DMS 273 treated with DMSO at 0.1 percent for 48 hours (cell line): ENCODE data around the gene CRYBG3.
"Not testable (repeated sequence)": the region's sequence is repeated elsewhere in the genome, so short reads cannot be mapped to it uniquely, and the experiment has no call there.

Source experiments
- DNase-seq: peaks from one replicate; lab custom pipeline; 2025; lab: John Stamatoyannopoulos, UW

The CRYBG3 gene

GRCh38 chr3:97896547-97896946 lies 74.7 kb downstream of the CRYBG3 start:
- no peak for DNase-seq

DNA sequence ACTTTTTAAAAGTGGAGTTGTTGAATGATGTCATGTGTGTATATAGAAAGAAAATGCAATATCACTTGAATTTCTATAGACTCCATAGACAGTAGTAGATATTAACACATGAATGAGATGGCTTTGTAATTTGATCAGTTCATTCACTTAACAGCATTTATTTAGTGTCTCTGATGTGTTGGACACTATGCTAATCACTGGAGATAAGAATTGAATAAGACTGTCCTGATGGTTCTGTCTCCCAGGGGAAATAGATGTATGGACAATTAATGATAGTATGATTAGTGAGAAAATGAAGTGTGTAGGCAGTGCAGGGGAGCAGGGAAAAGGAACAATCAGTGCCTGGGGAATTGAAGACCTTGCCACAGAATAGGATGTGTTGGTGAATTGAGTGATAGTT lies 77.5 kb downstream of the CRYBG3 start:
- DNase-seq = no peak

DNA sequence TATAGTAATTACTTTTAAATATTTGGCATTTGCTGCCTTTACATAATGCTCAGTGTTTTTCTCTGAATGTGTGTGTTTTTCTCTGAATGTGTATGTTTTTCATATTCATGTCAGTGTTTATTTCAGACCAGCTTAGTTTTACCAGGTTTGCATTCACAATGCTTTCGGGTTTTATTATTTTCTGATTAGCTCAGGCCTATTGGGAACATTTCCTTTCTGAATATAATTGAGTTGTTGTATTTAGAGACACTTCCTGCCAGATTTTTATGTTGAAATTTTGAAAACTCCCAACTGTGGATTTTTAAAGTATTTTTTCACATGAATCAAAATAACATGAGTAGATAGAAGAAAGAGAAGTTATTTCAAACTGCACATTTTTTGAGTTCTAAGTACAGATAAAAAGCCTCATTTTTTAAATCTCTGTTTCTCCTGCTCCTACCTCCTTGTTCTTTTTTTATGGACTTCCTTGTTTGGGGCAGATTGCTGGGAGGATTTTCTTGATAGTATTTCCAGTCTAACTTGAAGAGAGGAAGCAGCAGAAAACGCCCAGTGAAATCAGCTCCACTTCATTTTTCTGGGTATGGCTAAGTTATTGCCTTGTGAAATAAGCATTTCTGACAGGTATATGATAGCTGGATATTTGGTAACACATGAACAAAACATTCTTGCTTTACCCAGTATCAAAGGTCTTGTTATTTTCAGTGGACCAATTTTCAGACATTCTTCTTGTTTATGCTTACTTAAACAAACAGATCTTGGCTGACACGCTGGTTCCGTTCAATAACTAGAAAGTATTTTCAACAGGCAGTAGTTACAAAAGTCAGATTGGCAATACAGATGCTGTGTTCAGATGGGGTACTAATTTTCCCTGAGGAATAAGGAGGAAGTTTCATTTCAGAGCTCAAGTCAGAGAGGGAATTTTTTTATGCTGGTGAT lies 79.8 kb downstream of the CRYBG3 start:
- DNase-seq = no peak

- DNase-seq = not testable (repeated sequence)
Observed at GRCh38 chr3:97909830-97910229, 88.0 kb downstream of the CRYBG3 start.

DNA sequence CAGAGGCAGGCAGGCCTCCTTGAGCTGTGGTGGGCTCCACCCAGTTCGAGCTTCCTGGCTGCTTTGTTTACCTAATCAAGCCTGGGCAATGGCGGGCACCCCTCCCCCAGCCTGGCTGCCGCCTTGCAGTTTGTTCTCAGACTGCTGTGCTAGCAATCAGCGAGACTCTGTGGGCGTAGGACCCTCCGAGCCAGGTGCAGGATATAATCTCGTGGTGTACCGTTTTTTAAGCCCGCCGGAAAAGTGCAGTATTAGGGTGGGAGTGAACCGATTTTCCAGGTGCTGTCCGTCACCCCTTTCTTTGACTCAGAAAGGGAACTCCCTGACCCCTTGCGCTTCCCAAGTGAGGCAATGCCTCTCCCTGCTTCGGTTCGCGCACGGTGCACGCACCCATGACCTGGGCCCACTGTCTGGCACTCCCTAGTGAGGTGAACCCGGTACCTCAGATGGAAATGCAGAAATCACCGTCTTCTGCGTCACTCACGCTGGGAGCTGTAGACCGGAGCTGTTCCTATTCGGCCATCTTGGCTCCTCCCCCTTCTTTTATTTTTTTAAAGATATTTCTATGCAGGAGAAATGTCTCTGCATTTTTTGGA lies 88.5 kb downstream of the CRYBG3 start:
- not testable (repeated sequence) for DNase-seq

- no peak for DNase-seq
Observed at GRCh38 chr3:97910931-97911351, 89.1 kb downstream of the CRYBG3 start.

DNA sequence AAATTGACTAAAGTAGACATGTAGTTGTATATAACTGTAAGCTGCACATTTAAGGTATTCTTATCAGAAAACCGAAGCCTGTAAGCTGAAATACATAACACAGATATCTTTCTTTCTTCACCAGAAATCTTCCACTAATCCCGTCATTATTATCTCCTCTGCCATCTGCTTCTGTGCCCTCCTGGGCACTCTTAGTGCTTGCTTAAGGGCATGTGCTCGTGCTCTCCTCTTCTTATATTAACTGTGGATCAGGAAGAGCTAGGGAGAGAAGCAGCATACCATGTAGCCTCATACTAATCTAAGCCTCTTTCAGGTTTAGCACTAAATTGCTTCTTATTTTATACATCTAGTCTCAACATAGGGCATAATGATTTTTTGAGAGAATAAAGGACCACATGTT lies 89.6 kb downstream of the CRYBG3 start:
- no peak for DNase-seq

DNA sequence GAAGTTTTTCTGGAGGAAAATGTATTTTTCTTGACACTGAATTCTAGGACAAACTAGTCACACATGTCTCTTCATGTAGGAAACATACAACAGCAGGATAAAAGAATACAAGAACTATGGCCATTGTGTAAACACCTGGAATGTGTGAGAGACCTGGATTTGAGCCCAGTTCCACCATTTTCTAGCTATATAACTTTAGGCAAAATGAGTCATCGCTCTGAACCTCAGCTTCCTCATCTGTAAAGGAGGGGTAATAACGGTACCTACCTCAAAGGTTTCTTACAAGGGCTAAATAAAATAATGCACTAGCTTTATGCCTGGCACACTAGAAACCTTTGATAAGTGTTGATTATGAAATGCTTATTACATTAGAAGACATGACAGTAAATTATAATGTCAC lies 92.6 kb downstream of the CRYBG3 start:
- DNase-seq = no peak

DNA sequence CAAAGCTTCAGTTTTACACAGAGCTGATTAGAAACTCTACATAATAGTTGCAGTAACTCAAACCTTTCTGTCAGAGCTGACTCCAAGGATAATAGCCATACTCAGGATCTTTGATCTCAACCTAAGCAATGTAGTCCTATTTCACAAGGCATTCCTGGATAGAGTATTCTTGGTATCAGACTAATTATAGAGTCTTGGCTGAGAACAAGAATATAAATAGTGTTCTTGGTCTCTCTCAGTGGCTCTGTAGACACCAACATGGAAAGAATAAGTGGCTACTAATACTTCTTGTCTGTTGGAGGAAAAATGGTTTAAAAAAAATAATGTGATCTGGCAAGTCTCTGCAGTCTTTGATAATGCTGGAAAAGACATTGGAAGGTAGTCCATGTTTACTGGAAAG lies 94.8 kb downstream of the CRYBG3 start:
- no peak for DNase-seq

DNA sequence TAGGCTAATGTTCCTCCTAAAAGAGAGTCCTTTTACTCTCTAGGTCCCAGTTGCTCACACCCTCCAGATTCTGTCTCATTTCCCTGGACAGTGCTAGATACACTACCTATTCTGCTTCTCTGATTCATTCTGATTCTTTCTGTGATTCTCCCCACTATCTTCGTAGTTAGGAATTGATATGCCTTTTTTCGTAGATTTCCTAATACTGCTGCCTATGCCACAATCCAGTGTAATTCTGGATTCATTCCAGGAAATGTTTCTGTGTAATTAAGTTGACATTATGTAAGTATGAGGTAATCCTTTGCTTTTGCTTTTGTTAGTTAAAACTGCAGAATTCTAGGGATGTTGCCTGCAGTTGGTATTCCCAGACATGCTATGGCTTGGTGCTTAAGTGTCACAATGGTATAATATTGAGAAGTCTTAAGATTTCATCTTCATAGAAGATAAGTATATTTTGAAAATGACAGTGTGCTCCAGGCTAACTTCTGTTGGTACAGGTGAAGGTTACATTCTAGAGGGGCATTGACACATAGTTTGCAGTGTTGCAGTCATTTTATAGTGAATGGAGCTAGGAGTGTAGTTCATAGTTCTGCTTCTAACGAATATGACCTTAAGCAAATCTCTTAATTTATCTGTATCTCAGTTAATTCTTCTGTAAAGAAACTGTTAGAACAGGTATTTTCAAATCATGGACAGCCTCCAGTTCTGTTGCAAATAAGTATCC lies 96.2 kb downstream of the CRYBG3 start:
- no peak for DNase-seq

GRCh38 chr3:97927704-97928103 lies 105.9 kb downstream of the CRYBG3 start:
- peak; percentile 70 for DNase-seq

- DNase-seq = no peak
Observed at GRCh38 chr3:97928986-97929385, 107.2 kb downstream of the CRYBG3 start.

GRCh38 chr3:97930018-97930417 lies 108.2 kb downstream of the CRYBG3 start:
- peak; percentile 83 for DNase-seq

GRCh38 chr3:97931218-97931617 lies 109.4 kb downstream of the CRYBG3 start:
- DNase-seq = no peak

DNA sequence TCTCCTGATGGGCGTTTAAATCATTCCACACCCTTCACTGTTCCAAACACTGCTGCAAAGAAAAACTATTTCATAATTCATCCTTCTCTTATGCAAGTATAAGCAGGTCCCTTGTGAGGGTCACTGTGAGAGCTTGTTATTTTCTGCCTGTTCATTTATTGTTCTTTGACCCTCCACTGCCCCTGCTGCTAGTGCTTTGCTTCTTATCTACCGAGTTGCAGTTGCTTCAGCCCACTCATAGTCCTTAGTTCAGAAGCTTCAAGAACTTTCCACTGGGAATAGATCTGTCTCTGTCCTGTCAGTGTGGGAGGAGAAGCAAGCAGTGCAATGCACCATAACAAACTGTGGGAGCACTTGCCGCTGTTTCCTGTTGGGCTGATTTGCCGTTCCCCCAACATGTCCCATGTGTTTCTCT lies 110.6 kb downstream of the CRYBG3 start:
- DNase-seq = no peak

- no peak for DNase-seq
Observed at GRCh38 chr3:97934980-97935695, 113.3 kb downstream of the CRYBG3 start.

GRCh38 chr3:97935842-97936241 lies 114.0 kb downstream of the CRYBG3 start:
- no peak for DNase-seq

- no peak for DNase-seq
Observed at GRCh38 chr3:97937205-97937604, 115.4 kb downstream of the CRYBG3 start.

GRCh38 chr3:97938444-97938843 lies 116.6 kb downstream of the CRYBG3 start:
- DNase-seq = no peak

DNA sequence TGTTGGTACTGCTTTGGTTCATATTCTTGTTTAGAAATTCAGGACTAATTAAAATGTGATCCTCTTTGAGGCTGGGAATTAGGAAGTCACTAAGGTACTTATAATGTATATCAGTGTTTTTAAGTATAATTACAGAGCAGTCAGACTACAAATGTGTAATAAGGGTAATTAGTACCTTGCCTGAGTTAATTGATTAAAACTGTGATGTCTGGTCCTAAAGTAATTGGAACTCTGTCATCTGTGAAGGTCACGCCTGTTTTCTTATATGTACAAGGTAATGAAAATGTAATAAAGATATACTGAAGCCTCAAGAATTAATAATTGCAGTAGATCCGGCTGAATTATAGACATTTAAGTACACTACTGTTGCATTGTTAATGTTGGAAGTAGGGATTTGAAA lies 117.6 kb downstream of the CRYBG3 start:
- DNase-seq = no peak

GRCh38 chr3:97940034-97940433 lies 118.2 kb downstream of the CRYBG3 start:
- DNase-seq = no peak
